GM12891 (cell line): ENCODE measurements around the gene ALDH1A3.

ENCODE experiments used
- DNase-seq: peaks from one replicate; pipeline ENCODE4 v3.0.0; 2011; ENCODE audit warnings: low spot score; ENCODE audit not compliant: insufficient read length
- FAIRE-seq: peaks from 2 replicates; lab custom pipeline; 2011; peaks lifted over from hg19 to GRCh38; lab: Jason Lieb, UNC
- PAX5 ChIP-seq: IDR thresholded peaks from 2 replicates; pipeline ENCODE4 v1.6.1; 2011; ENCODE audit warnings: low read length, moderate library complexity, mild to moderate bottlenecking; ENCODE audit not compliant: insufficient read depth, severe bottlenecking
- POLR2A ChIP-seq: IDR thresholded peaks from 2 replicates; pipeline ENCODE4 v1.6.1; 2011; ENCODE audit warnings: low read depth, low read length, control low read depth
- POLR2AphosphoS5 ChIP-seq: IDR thresholded peaks from 2 replicates; pipeline ENCODE4 v1.6.1; 2011; ENCODE audit warnings: low read depth, low read length, control low read depth
- POU2F2 ChIP-seq: IDR thresholded peaks from 2 replicates; pipeline ENCODE4 v1.6.1; 2011; ENCODE audit warnings: low read depth, mild to moderate bottlenecking, control low read depth, low read length, moderate library complexity
- SPI1 ChIP-seq: IDR thresholded peaks from 2 replicates; pipeline ENCODE4 v1.6.1; 2011; ENCODE audit warnings: low read depth, low read length, control low read depth
- TAF1 ChIP-seq: IDR thresholded peaks from 2 replicates; pipeline ENCODE4 v1.6.1; 2011; ENCODE audit warnings: low read depth, low read length, control low read depth

The ALDH1A3 gene

GRCh38 chr15:100866386-100867330, 13.0 kb upstream of the ALDH1A3 start:
- TF ChIP-seq POLR2AphosphoS5 (no peak), POLR2A (no peak), TAF1 (no peak), PAX5 (no peak), SPI1 (no peak), POU2F2 (no peak)
- no peak for DNase-seq
- no peak for FAIRE-seq

GRCh38 chr15:100867433-100867832, 12.2 kb upstream of the ALDH1A3 start:
- FAIRE-seq: no peak
- TF ChIP-seq POLR2AphosphoS5 (no peak), PAX5 (no peak), SPI1 (no peak)

GRCh38 chr15:100869151-100869999, 10.3 kb upstream of the ALDH1A3 start:
- TF ChIP-seq POLR2AphosphoS5 (no peak), POLR2A (no peak), TAF1 (no peak), POU2F2 (no peak), SPI1 (no peak), PAX5 (no peak)
- no peak for DNase-seq
- no peak for FAIRE-seq

More at GRCh38 chr15:100867433-100867832, 12.2 kb upstream of the ALDH1A3 start:
- no peak for DNase-seq

GRCh38 chr15:100873029-100873677, 6.5 kb upstream of the ALDH1A3 start:
- DNase-seq: peak; percentile 48
- FAIRE-seq: peak; percentile 89
- TF ChIP-seq POU2F2: no peak
- no peak for TF ChIP-seq TAF1
- no peak for TF ChIP-seq SPI1
- no peak for TF ChIP-seq POLR2A
- TF ChIP-seq POLR2AphosphoS5: no peak
- TF ChIP-seq PAX5: no peak

- no peak for FAIRE-seq
- TF ChIP-seq POLR2A (no peak), POLR2AphosphoS5 (no peak), TAF1 (no peak)
Measured at GRCh38 chr15:100875495-100875894, 4.1 kb upstream of the ALDH1A3 start.

GRCh38 chr15:100875976-100876375, 3.7 kb upstream of the ALDH1A3 start:
- FAIRE-seq (no peak), DNase-seq (no peak)
- TF ChIP-seq SPI1 (no peak), PAX5 (no peak), POLR2AphosphoS5 (no peak), POLR2A (no peak), TAF1 (no peak), POU2F2 (no peak)

More at GRCh38 chr15:100875495-100875894, 4.1 kb upstream of the ALDH1A3 start:
- no peak for DNase-seq

- DNase-seq: no peak
- TF ChIP-seq POLR2A: no peak
- no peak for TF ChIP-seq SPI1
- TF ChIP-seq POLR2AphosphoS5: no peak
- no peak for TF ChIP-seq TAF1
- no peak for FAIRE-seq
Measured at GRCh38 chr15:100877551-100877950, 2.1 kb upstream of the ALDH1A3 start.

- TF ChIP-seq SPI1: no peak
- TF ChIP-seq PAX5: no peak
- no peak for TF ChIP-seq POLR2AphosphoS5
- no peak for TF ChIP-seq POLR2A
- no peak for TF ChIP-seq TAF1
- TF ChIP-seq POU2F2: no peak
- DNase-seq (no peak), FAIRE-seq (no peak)
Measured at GRCh38 chr15:100878130-100878529, 1.5 kb upstream of the ALDH1A3 start.

GRCh38 chr15:100878648-100879047, 983 bp upstream of the ALDH1A3 start:
- FAIRE-seq: no peak
- no peak for DNase-seq
- no peak for TF ChIP-seq PAX5
